Neural progenitor cell (in vitro differentiated cells): ENCODE measurements around the gene NARS2.

Source experiments
- CTCF ChIP-seq: fragments of 200-600 bp; sonication (generic); IDR thresholded peaks from 2 replicates; pipeline ENCODE4 v1.5.1; 2017; ENCODE audit warnings: antibody characterized with exemption, mild to moderate bottlenecking
- EZH2phosphoT487 ChIP-seq: fragments of 200-600 bp; sonication (generic); IDR thresholded peaks from 2 replicates; pipeline ENCODE4 v1.6.1; 2017; ENCODE audit warnings: antibody characterized with exemption

- no peak for TF ChIP-seq CTCF
- TF ChIP-seq EZH2phosphoT487, result no peak
Observed at GRCh38 chr11:78408619-78409018, 166.0 kb downstream of the NARS2 start.
